SU-DHL-6 (cell line): ENCODE measurements around the gene DDX10.

Source experiments
- H2AFZ ChIP-seq: fragments of 200-600 bp; sonication (generic); 2 replicates; pipeline ENCODE4 v1.6.1; 2014; ENCODE audit warnings: low read depth, mild to moderate bottlenecking, moderate library complexity, mixed read lengths, antibody characterized with exemption, low read length; ENCODE audit not compliant: severe bottlenecking
- H3F3A ChIP-seq: fragments of 200-600 bp; shearing (Covaris generic); 2 replicates; pipeline ENCODE4 v1.6.0; 2016; ENCODE audit warnings: antibody characterized with exemption, mild to moderate bottlenecking; ENCODE audit not compliant: insufficient read depth
- H3K27ac ChIP-seq: fragments of 200-600 bp; sonication (generic); 2 replicates; pipeline ENCODE4 v1.5.1; 2016; ENCODE audit warnings: low read depth, mild to moderate bottlenecking, low read length, moderate library complexity, mixed read lengths
- H3K27me3 ChIP-seq: fragments of 200-600 bp; sonication (generic), shearing (Covaris generic); 2 replicates; pipeline ENCODE4 v1.6.0; 2014; ENCODE audit warnings: mild to moderate bottlenecking, low read length
- H3K36me3 ChIP-seq: fragments of 200-600 bp; sonication (generic); 2 replicates; pipeline ENCODE4 v1.6.1; 2014; ENCODE audit warnings: mild to moderate bottlenecking, low read length, mixed read lengths
- H3K4me2 ChIP-seq: fragments of 300-600, 200-600 bp; shearing (Covaris generic), sonication (generic); 2 replicates; pipeline ENCODE4 v1.6.0; 2014; ENCODE audit warnings: low read length, low read depth, mild to moderate bottlenecking; ENCODE audit not compliant: poor library complexity, severe bottlenecking
- H3K4me3 ChIP-seq: fragments of 200-600 bp; sonication (generic); 2 replicates; pipeline ENCODE4 v1.5.1; 2014; ENCODE audit warnings: antibody characterized with exemption, low read length, mild to moderate bottlenecking, mixed read lengths; ENCODE audit not compliant: insufficient read depth, poor library complexity, severe bottlenecking
- H3K79me2 ChIP-seq: fragments of 200-600 bp; sonication (generic); 2 replicates; pipeline ENCODE4 v1.6.1; 2014; ENCODE audit warnings: mild to moderate bottlenecking, low read length, moderate library complexity; ENCODE audit not compliant: insufficient read depth
- H3K9ac ChIP-seq: fragments of 200-600 bp; sonication (generic); 2 replicates; pipeline ENCODE4 v1.7.0; 2014; ENCODE audit warnings: mild to moderate bottlenecking, low read length
- H3K9me2 ChIP-seq: fragments of 200-600 bp; sonication (generic); replicated peaks from 2 replicates; pipeline ENCODE4 v1.6.1; 2014; ENCODE audit warnings: low read length; ENCODE audit not compliant: insufficient read depth
- H3K9me3 ChIP-seq: fragments of 200-600 bp; sonication (generic); 2 replicates; pipeline ENCODE4 v1.6.1; 2014; ENCODE audit warnings: low read length, mixed read lengths; ENCODE audit not compliant: insufficient read depth
- H4K20me1 ChIP-seq: fragments of 200-600 bp; sonication (generic); 2 replicates; pipeline ENCODE4 v1.6.1; 2014; ENCODE audit warnings: low read depth, mild to moderate bottlenecking, antibody characterized with exemption, low read length, moderate library complexity, mixed read lengths
- CTCF ChIP-seq: fragments of 200-600 bp; sonication (generic); IDR thresholded peaks from one replicate; pipeline ENCODE4 v1.5.1; 2017; ENCODE audit warnings: antibody characterized with exemption, mild to moderate bottlenecking, low read length, moderate library complexity; ENCODE audit not compliant: insufficient read depth, poor library complexity, severe bottlenecking
- EZH2phosphoT487 ChIP-seq: fragments of 200-600 bp; sonication (generic), shearing (Covaris generic); conservative IDR thresholded peaks from 2 replicates; pipeline ENCODE4 v1.6.1; 2018; ENCODE audit warnings: mild to moderate bottlenecking, antibody characterized with exemption, low read length, moderate library complexity, mixed read lengths

The DDX10 gene

GRCh38 chr11:108959105-108959761, 294.4 kb downstream of the DDX10 start:
- no peaks in the 10 kb centered on the region for H3K79me2 ChIP-seq
- H4K20me1 ChIP-seq = no peaks in the 10 kb centered on the region
- no peaks in the 10 kb centered on the region for H3F3A ChIP-seq
- no peaks in the 10 kb centered on the region for H3K27me3 ChIP-seq
- H3K27ac ChIP-seq = no peak overlapping the region
- no peaks in the 10 kb centered on the region for H3K36me3 ChIP-seq
- no peak for TF ChIP-seq CTCF
- TF ChIP-seq EZH2phosphoT487 = no peak
- H3K9me3 ChIP-seq = no peaks in the 10 kb centered on the region
- H3K9ac ChIP-seq = no peak overlapping the region
- H3K4me3 ChIP-seq = no peak overlapping the region
- H3K4me2 ChIP-seq = no peak overlapping the region
- H3K9me2 ChIP-seq = no peaks in the 10 kb centered on the region
- no peak overlapping the region for H2AFZ ChIP-seq

- Histone ChIP-seq H3K27me3 (no peaks in the 10 kb centered on the region), H4K20me1 (no peaks in the 10 kb centered on the region), H3K36me3 (no peaks in the 10 kb centered on the region), H3K4me3 (no peak overlapping the region), H3K79me2 (no peaks in the 10 kb centered on the region), H3K9ac (no peak overlapping the region), H3K4me2 (no peak overlapping the region), H3K9me3 (no peaks in the 10 kb centered on the region), H3F3A (no peaks in the 10 kb centered on the region), H3K9me2 (no peaks in the 10 kb centered on the region), H2AFZ (no peak overlapping the region), H3K27ac (no peak overlapping the region)
- TF ChIP-seq CTCF = no peak
- TF ChIP-seq EZH2phosphoT487 = no peak
Measured at GRCh38 chr11:108959874-108960273, 295.0 kb downstream of the DDX10 start.

GRCh38 chr11:108960501-108960900, 295.6 kb downstream of the DDX10 start:
- Histone ChIP-seq H3K27ac (no peak overlapping the region), H2AFZ (no peak overlapping the region), H3K79me2 (no peaks in the 10 kb centered on the region), H3K9ac (no peak overlapping the region), H3K27me3 (no peaks in the 10 kb centered on the region), H3F3A (no peaks in the 10 kb centered on the region), H3K4me2 (no peak overlapping the region), H3K4me3 (no peak overlapping the region), H3K9me3 (no peaks in the 10 kb centered on the region), H3K9me2 (no peaks in the 10 kb centered on the region), H4K20me1 (no peaks in the 10 kb centered on the region), H3K36me3 (no peaks in the 10 kb centered on the region)
- TF ChIP-seq EZH2phosphoT487 (no peak), CTCF (no peak)
